ENCODE measurements around the gene AMOTL2.
A peak's percentile ranks its signal among the peaks of the same experiment; 100 is the strongest.

The AMOTL2 gene

GRCh38 chr3:134348524-134348923, 25.7 kb downstream of the AMOTL2 start:
- TF ChIP-seq TAF1 (IDR thresholded peaks at IDR 0.05; ENCODE audit: low read depth) (no peak), TEAD4 (IDR thresholded peaks at IDR 0.05) (peak; percentile 60), NFIC (IDR thresholded peaks at IDR 0.05) (0 out of 2 replicates have a peak, but pooled peaks have one; percentile 10)

GRCh38 chr3:134347551-134347950, 26.7 kb downstream of the AMOTL2 start:
- TF ChIP-seq USF1 (IDR thresholded peaks at IDR 0.05) (no peak), CEBPB (IDR thresholded peaks at IDR 0.05) (no peak), MAX (IDR thresholded peaks at IDR 0.05) (no peak), EGR1 (IDR thresholded peaks at IDR 0.05) (no peak), FOXM1 (IDR thresholded peaks at IDR 0.05; ENCODE audit: borderline replicate concordance, low read depth) (no peak), RAD21 (IDR thresholded peaks at IDR 0.05; ENCODE audit: low read depth) (no peak), CREB1 (IDR thresholded peaks at IDR 0.05; ENCODE audit: low read depth) (no peak), REST (IDR thresholded peaks at IDR 0.05; ENCODE audit: low read depth) (no peak), TCF12 (IDR thresholded peaks at IDR 0.05; ENCODE audit: low read depth) (no peak)

GRCh38 chr3:134346744-134347143, 27.5 kb downstream of the AMOTL2 start:
- TF ChIP-seq EGR1 (IDR thresholded peaks at IDR 0.05) (no peak), RAD21 (IDR thresholded peaks at IDR 0.05; ENCODE audit: low read depth) (no peak), TAF1 (IDR thresholded peaks at IDR 0.05; ENCODE audit: low read depth) (no peak), MAX (IDR thresholded peaks at IDR 0.05) (no peak), FOXM1 (IDR thresholded peaks at IDR 0.05; ENCODE audit: borderline replicate concordance, low read depth) (no peak)

- TF ChIP-seq TAF1 (IDR thresholded peaks at IDR 0.05; ENCODE audit: low read depth): no peak
- no peak for TF ChIP-seq EGR1 (IDR thresholded peaks at IDR 0.05)
- TF ChIP-seq EP300 (IDR thresholded peaks at IDR 0.05; ENCODE audit: borderline replicate concordance): no peak
- no peak for TF ChIP-seq REST (IDR thresholded peaks at IDR 0.05; ENCODE audit: low read depth)
- no peak for TF ChIP-seq RAD21 (IDR thresholded peaks at IDR 0.05; ENCODE audit: low read depth)
- no peak for TF ChIP-seq NFIC (IDR thresholded peaks at IDR 0.05)
- TF ChIP-seq CREB1 (IDR thresholded peaks at IDR 0.05; ENCODE audit: low read depth): no peak
- TF ChIP-seq MAX (IDR thresholded peaks at IDR 0.05): no peak
- no peak for TF ChIP-seq USF1 (IDR thresholded peaks at IDR 0.05)
- no peak for TF ChIP-seq CEBPB (IDR thresholded peaks at IDR 0.05)
Measured at GRCh38 chr3:134345202-134345601, 29.0 kb downstream of the AMOTL2 start.

- TF ChIP-seq TEAD4 (IDR thresholded peaks at IDR 0.05) (no peak), CREB1 (IDR thresholded peaks at IDR 0.05; ENCODE audit: low read depth) (no peak), MAX (IDR thresholded peaks at IDR 0.05) (no peak), TCF12 (IDR thresholded peaks at IDR 0.05; ENCODE audit: low read depth) (no peak), YY1 (IDR thresholded peaks at IDR 0.05; ENCODE audit: low read depth) (no peak), ZBTB7A (IDR thresholded peaks at IDR 0.05; ENCODE audit: low read depth) (no peak), NFIC (IDR thresholded peaks at IDR 0.05) (no peak), CEBPB (IDR thresholded peaks at IDR 0.05) (no peak), EP300 (IDR thresholded peaks at IDR 0.05; ENCODE audit: borderline replicate concordance) (no peak), EGR1 (IDR thresholded peaks at IDR 0.05) (no peak), RAD21 (IDR thresholded peaks at IDR 0.05; ENCODE audit: low read depth) (no peak), USF1 (IDR thresholded peaks at IDR 0.05) (no peak), FOXM1 (IDR thresholded peaks at IDR 0.05; ENCODE audit: borderline replicate concordance, low read depth) (no peak), TAF1 (IDR thresholded peaks at IDR 0.05; ENCODE audit: low read depth) (no peak), REST (IDR thresholded peaks at IDR 0.05; ENCODE audit: low read depth) (no peak)
Measured at GRCh38 chr3:134344560-134344959, 29.7 kb downstream of the AMOTL2 start.
